ENCODE measurements around the gene MED1. TPM values are rescaled to one million over a fixed set of nuclear protein-coding genes. Genes with fewer than 3 reads are reported as not detected.
A peak's percentile ranks its signal among the peaks of the same experiment; 100 is the strongest.
"Not testable (repeated sequence)": the region's sequence is repeated elsewhere in the genome, so short reads cannot be mapped to it uniquely, and the experiment has no call there.

Gene MED1
- total RNA-seq, 1 donor: 23.9 TPM

- Histone ChIP-seq H3K4me3 (ENCODE audit: low read length) (peak overlapping the region; percentile 90), H3K9me3 (ENCODE audit: low read depth, low read length) (no peaks in the 10 kb centered on the region), H3K27me3 (ENCODE audit: insufficient read depth, low read length) (no peaks in the 10 kb centered on the region)
These were observed 48.0 kb downstream of the MED1 start for GRCh38 chr17:39402890-39403605.

DNA sequence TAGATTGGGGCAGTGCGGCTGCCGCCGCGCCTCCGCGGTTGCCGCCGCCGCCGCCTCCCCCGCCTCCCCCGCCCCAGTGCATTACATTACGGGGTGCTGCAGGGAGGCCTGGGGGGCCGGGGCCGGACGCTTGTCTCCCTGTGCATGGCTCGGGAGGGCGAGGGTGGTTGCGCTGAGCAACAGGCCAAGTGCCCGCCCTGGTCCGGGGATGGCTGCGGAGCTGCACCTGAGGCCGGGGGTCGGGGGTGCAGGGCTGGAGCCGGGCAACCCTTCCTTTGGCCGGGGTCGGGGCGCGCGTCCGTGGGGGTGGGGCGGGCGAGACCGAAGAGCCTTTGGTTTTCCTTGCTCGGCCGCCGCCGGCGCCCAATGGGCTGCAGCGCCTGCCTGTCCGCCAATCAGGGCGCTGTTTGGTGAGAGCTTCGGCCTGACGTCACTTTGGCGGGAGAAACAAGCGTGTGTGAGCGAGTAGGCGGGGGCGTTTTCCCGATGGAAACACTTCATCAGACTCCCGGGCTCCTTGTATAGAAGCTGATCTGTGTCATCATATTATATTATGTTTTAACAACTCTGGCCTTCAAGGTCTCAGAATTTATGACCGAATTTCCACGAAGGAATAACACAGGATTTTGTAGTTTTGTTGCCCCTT, 48.7 kb downstream of the MED1 start:
- H3K27me3 ChIP-seq (ENCODE audit: insufficient read depth, low read length): no peaks in the 10 kb centered on the region
- peaks cover 13% of the 10 kb centered on the region for H3K4me1 ChIP-seq (ENCODE audit: insufficient read depth, low read length)
- peak overlapping the region; percentile 90 for H3K4me3 ChIP-seq (ENCODE audit: low read length)
- H3K9me3 ChIP-seq (ENCODE audit: low read depth, low read length): no peaks in the 10 kb centered on the region

More at GRCh38 chr17:39402890-39403605, 48.0 kb downstream of the MED1 start:
- H3K4me1 ChIP-seq (ENCODE audit: insufficient read depth, low read length): peaks cover 13% of the 10 kb centered on the region

GRCh38 chr17:39401412-39402243, 49.4 kb downstream of the MED1 start, which contains the start of gene FBXL20:
Gene FBXL20, minus strand, starts transcription at chr17:39401626. Its CDS starts 224 bp downstream, at chr17:39401402.
- no peaks in the 10 kb centered on the region for H3K9me3 ChIP-seq (ENCODE audit: low read depth, low read length)
- peak within 1 kb of the TSS; percentile 90 for H3K4me3 ChIP-seq (ENCODE audit: low read length)
- H3K27me3 ChIP-seq (ENCODE audit: insufficient read depth, low read length): no peaks in the 10 kb centered on the region
- H3K4me1 ChIP-seq (ENCODE audit: insufficient read depth, low read length): peaks cover 13% of the 10 kb centered on the region

DNA sequence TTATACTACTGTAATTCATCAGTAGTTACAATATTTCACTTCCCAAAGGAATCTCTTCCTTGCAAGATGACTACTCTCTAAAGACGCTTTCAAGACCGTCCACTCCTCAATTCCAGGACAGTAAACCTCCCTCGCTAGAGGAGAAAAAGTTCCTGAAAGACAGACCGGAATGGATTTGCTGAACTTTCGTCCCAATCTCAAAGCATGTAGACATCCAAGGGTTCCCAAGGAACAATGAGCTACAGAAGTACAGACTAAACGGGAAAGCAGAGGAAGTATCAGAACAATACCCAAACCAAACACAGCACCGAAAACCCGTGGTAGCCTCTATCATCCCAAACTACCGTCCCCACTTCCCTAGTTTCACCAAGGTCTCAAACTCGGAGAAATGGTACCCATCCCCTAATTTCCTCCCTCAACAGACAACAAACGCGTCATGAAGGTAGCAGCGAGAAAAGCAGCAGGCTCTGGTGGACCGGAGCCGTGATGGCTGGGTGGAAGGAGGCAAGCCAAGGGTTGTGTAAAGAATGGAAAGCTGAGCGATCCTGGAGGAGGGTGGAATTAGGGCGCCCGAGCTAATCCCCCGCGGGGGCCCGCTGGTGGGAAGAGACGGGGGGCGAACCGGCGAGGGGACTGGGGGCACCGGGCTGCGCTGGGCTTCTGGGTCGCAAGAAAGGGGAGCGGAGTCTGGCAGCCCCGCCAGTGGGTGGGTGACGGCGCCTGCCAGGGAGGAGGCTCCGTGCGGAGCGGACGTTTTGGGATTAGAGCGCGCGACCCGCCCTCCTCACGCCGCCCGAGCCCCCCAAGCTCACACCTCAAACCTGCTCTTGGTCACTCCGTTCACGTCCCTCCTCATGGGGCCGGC, 50.3 kb downstream of the MED1 start:
- peaks cover 13% of the 10 kb centered on the region for H3K4me1 ChIP-seq (ENCODE audit: insufficient read depth, low read length)
- H3K4me3 ChIP-seq (ENCODE audit: low read length): peak overlapping the region; percentile 90
- H3K27me3 ChIP-seq (ENCODE audit: insufficient read depth, low read length): no peaks in the 10 kb centered on the region
- no peaks in the 10 kb centered on the region for H3K9me3 ChIP-seq (ENCODE audit: low read depth, low read length)

GRCh38 chr17:39399791-39400190, 51.3 kb downstream of the MED1 start:
- peaks cover 13% of the 10 kb centered on the region for H3K4me1 ChIP-seq (ENCODE audit: insufficient read depth, low read length)
- no peaks in the 10 kb centered on the region for H3K9me3 ChIP-seq (ENCODE audit: low read depth, low read length)
- H3K4me3 ChIP-seq (ENCODE audit: low read length): no peak overlapping the region
- H3K27me3 ChIP-seq (ENCODE audit: insufficient read depth, low read length): no peaks in the 10 kb centered on the region

GRCh38 chr17:39393736-39394135, 57.3 kb downstream of the MED1 start:
- Histone ChIP-seq H3K4me1 (ENCODE audit: insufficient read depth, low read length) (no peaks in the 10 kb centered on the region), H3K27me3 (ENCODE audit: insufficient read depth, low read length) (no peaks in the 10 kb centered on the region), H3K9me3 (ENCODE audit: low read depth, low read length) (no peaks in the 10 kb centered on the region), H3K4me3 (ENCODE audit: low read length) (no peak overlapping the region)

- no peak overlapping the region for H3K4me3 ChIP-seq (ENCODE audit: low read length)
- H3K27me3 ChIP-seq (ENCODE audit: insufficient read depth, low read length): no peaks in the 10 kb centered on the region
- H3K9me3 ChIP-seq (ENCODE audit: low read depth, low read length): no peaks in the 10 kb centered on the region
These were observed 59.6 kb downstream of the MED1 start for GRCh38 chr17:39391448-39391847.

DNA sequence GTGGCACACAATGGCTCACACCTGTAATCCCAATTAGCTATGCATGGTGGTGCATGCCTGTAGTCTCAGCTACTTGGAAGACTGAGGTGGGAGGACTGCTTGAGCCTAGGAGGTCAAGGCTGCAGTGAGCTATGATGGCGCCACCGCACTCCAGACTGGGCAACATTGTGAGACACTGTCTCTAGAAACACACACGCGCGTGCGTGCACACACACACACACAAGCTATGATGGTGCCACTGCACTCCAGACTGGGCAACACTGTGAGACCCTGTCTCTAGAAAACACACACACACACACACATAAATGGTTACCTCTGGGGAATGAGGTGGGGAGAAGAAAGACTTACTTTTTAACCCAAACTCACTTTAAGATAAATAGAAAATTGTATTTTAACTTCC, 66.0 kb downstream of the MED1 start:
- H3K27me3 ChIP-seq (ENCODE audit: insufficient read depth, low read length): no peaks in the 10 kb centered on the region
- no peak overlapping the region for H3K4me3 ChIP-seq (ENCODE audit: low read length)
- no peaks in the 10 kb centered on the region for H3K9me3 ChIP-seq (ENCODE audit: low read depth, low read length)
- H3K4me1 ChIP-seq (ENCODE audit: insufficient read depth, low read length): no peaks in the 10 kb centered on the region

More at GRCh38 chr17:39391448-39391847, 59.6 kb downstream of the MED1 start:
- H3K4me1 ChIP-seq (ENCODE audit: insufficient read depth, low read length): no peaks in the 10 kb centered on the region

- H3K4me1 ChIP-seq (ENCODE audit: insufficient read depth, low read length): peaks cover 13% of the 10 kb centered on the region
- no peak overlapping the region for H3K4me3 ChIP-seq (ENCODE audit: low read length)
- H3K9me3 ChIP-seq (ENCODE audit: low read depth, low read length): no peaks in the 10 kb centered on the region
- no peaks in the 10 kb centered on the region for H3K27me3 ChIP-seq (ENCODE audit: insufficient read depth, low read length)
These were observed 70.9 kb downstream of the MED1 start for GRCh38 chr17:39380144-39380543.

GRCh38 chr17:39376434-39376833, 74.6 kb downstream of the MED1 start:
- Histone ChIP-seq H3K27me3 (ENCODE audit: insufficient read depth, low read length) (no peaks in the 10 kb centered on the region), H3K4me3 (ENCODE audit: low read length) (no peak overlapping the region), H3K9me3 (ENCODE audit: low read depth, low read length) (no peaks in the 10 kb centered on the region), H3K4me1 (ENCODE audit: insufficient read depth, low read length) (peaks cover 13% of the 10 kb centered on the region)

- H3K4me3 ChIP-seq (ENCODE audit: low read length); H3K9me3 ChIP-seq (ENCODE audit: low read depth, low read length); H3K27me3 ChIP-seq (ENCODE audit: insufficient read depth, low read length): not testable (repeated sequence)
- peaks cover 38% of the 10 kb centered on the region for H3K4me1 ChIP-seq (ENCODE audit: insufficient read depth, low read length)
These were observed 83.3 kb downstream of the MED1 start for GRCh38 chr17:39367805-39368204.

- peaks cover 53% of the 10 kb centered on the region for H3K4me1 ChIP-seq (ENCODE audit: insufficient read depth, low read length)
- H3K9me3 ChIP-seq (ENCODE audit: low read depth, low read length): no peaks in the 10 kb centered on the region
- H3K4me3 ChIP-seq (ENCODE audit: low read length): no peak overlapping the region
- H3K27me3 ChIP-seq (ENCODE audit: insufficient read depth, low read length): no peaks in the 10 kb centered on the region
These were observed 85.2 kb downstream of the MED1 start for GRCh38 chr17:39365872-39366271.

DNA sequence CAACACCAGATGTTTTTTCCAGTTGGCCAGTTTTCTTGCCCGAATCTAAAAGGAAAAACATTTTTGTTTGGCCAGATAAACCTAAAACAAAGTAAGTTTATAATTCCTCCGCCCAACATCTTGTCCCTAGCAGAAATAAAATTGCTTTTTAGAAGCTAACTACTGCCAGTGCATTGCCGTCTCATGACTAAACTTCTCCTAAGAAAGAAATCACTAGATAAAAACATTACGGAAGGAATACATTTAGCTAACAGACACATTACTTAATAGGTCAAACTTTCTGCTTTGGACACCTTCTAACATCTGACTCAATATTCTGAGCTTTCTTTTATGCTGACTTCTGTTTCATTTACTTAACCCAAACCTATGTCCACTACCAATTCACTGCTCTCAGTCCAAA, 85.8 kb downstream of the MED1 start:
- H3K27me3 ChIP-seq (ENCODE audit: insufficient read depth, low read length): no peaks in the 10 kb centered on the region
- H3K9me3 ChIP-seq (ENCODE audit: low read depth, low read length): no peaks in the 10 kb centered on the region
- H3K4me1 ChIP-seq (ENCODE audit: insufficient read depth, low read length): peaks cover 59% of the 10 kb centered on the region
- no peak overlapping the region for H3K4me3 ChIP-seq (ENCODE audit: low read length)

GRCh38 chr17:39364236-39365025, 86.6 kb downstream of the MED1 start:
- Histone ChIP-seq H3K9me3 (ENCODE audit: low read depth, low read length) (no peaks in the 10 kb centered on the region), H3K4me3 (ENCODE audit: low read length) (no peak overlapping the region), H3K4me1 (ENCODE audit: insufficient read depth, low read length) (peaks cover 61% of the 10 kb centered on the region), H3K27me3 (ENCODE audit: insufficient read depth, low read length) (no peaks in the 10 kb centered on the region)

Data from mononuclear cell (primary cell).